Activated CD4-positive, alpha-beta T cell treated with anti-CD3 and anti-CD28 coated beads for 36 hours (primary cell): Measurements from ENCODE around the gene FRMD4A. TPM values are rescaled to one million over a fixed set of nuclear protein-coding genes. Genes with fewer than 3 reads are reported as not detected.
"Not testable (repeated sequence)": the region's sequence is repeated elsewhere in the genome, so short reads cannot be mapped to it uniquely, and the experiment has no call there.

Experiments used
- ATAC-seq: fragments of 200-7000 bp; cut with Tn5 transposase; one replicate; pipeline ENCODE4 v1.10.0; 2021; ENCODE audit warnings: mild to moderate bottlenecking, moderate library complexity
- CTCF ChIA-PET: fragments of 350-600 bp; sonication (Branson Sonifier 250); formaldehyde crosslinking; loops from one replicate; lab custom pipeline; 2021; ENCODE audit warnings: antibody characterized with exemption; lab: Charles Lee
- POLR2A ChIA-PET: fragments of 350-600 bp; sonication (Branson Sonifier 250); formaldehyde crosslinking; loops from one replicate; lab custom pipeline; 2021; ENCODE audit warnings: antibody characterized with exemption, inconsistent platforms; lab: Charles Lee
- DNase-seq: peaks from one replicate; pipeline ENCODE4 v3.0.0-alpha.2; 2020
- H3K27ac Mint-ChIP-seq: one replicate; pipeline ENCODE4 v1.8.0; 2021; ENCODE audit warnings: mixed read lengths
- H3K27me3 Mint-ChIP-seq: one replicate; pipeline ENCODE4 v1.8.0; 2021; ENCODE audit warnings: mixed read lengths
- H3K36me3 Mint-ChIP-seq: one replicate; pipeline ENCODE4 v1.8.0; 2021; ENCODE audit warnings: low read depth, mixed read lengths
- H3K4me1 Mint-ChIP-seq: one replicate; pipeline ENCODE4 v1.8.0; 2021; ENCODE audit warnings: mixed read lengths
- H3K4me3 Mint-ChIP-seq: one replicate; pipeline ENCODE4 v1.8.0; 2021; ENCODE audit warnings: mild to moderate bottlenecking, moderate library complexity, mixed read lengths
- H3K9me3 Mint-ChIP-seq: one replicate; pipeline ENCODE4 v1.8.0; 2021; ENCODE audit warnings: low read depth, mixed read lengths
- intact Hi-C, 2 experiments: fragments of 100-400 bp; cut with DNase I in 1 of 2; cut with micrococcal nuclease in 1 of 2; formaldehyde crosslinking; loops; one replicate each; pipeline versions ENCODE4 v1.14.2 to v1.15.1; 2022 to 2024; cut with DNase I, micrococcal nuclease
- total RNA-seq, 2 experiments: library from RNA; stranded (reverse); gene quantifications; one replicate each; pipeline ENCODE4 v1.2.3, GENCODE V29; 2021

FRMD4A gene
- total RNA-seq, 2 experiments from 2014 or later: 0.85 to 1.3 TPM

- Mint-ChIP-seq H3K27me3 (no peaks in the 10 kb centered on the region), H3K36me3 (peaks cover 2% of the 10 kb centered on the region), H3K9me3 (peaks cover 13% of the 10 kb centered on the region), H3K4me3 (no peak overlapping the region), H3K4me1 (no peaks in the 10 kb centered on the region), H3K27ac (no peak overlapping the region)
- no peak for DNase-seq
- ATAC-seq: no peak
- ChIA-PET POLR2A (no interaction called here), CTCF (interaction anchor here (0.6 to 1.6 kb wide), 2 partner anchors 10 to 22 kb away, joined by 3 to 6 read pairs; no protein-coding TSS in a partner anchor)
- intact Hi-C loops: no loop called here
Measured at GRCh38 chr10:14050598-14050997, 280.1 kb downstream of the FRMD4A start.

- H3K4me1 Mint-ChIP-seq: no peaks in the 10 kb centered on the region
- no peaks in the 10 kb centered on the region for H3K36me3 Mint-ChIP-seq
- no peak overlapping the region for H3K27ac Mint-ChIP-seq
- H3K9me3 Mint-ChIP-seq: peaks cover 4% of the 10 kb centered on the region
- POLR2A ChIA-PET: no interaction called here
- no peaks in the 10 kb centered on the region for H3K27me3 Mint-ChIP-seq
- intact Hi-C loops: no loop called here
- CTCF ChIA-PET: interaction anchor here (0.6 kb wide), 2 partner anchors 105 to 843 kb away, joined by 3 to 4 read pairs; no protein-coding TSS in a partner anchor
- no peak for DNase-seq
- ATAC-seq: no peak
- no peak overlapping the region for H3K4me3 Mint-ChIP-seq
Measured at GRCh38 chr10:14048930-14049613, 281.7 kb downstream of the FRMD4A start.

GRCh38 chr10:14047431-14047830, 283.3 kb downstream of the FRMD4A start:
- Mint-ChIP-seq H3K4me1 (no peaks in the 10 kb centered on the region), H3K4me3 (no peak overlapping the region), H3K9me3 (no peaks in the 10 kb centered on the region), H3K36me3 (no peaks in the 10 kb centered on the region), H3K27me3 (no peaks in the 10 kb centered on the region), H3K27ac (no peak overlapping the region)
- DNase-seq (no peak), ATAC-seq (no peak)
- ChIA-PET POLR2A (no interaction called here), CTCF (no interaction called here)
- intact Hi-C loops: no loop called here

- ATAC-seq, H3K9me3 Mint-ChIP-seq, POLR2A ChIA-PET, H3K27ac Mint-ChIP-seq, intact Hi-C loops, H3K4me3 Mint-ChIP-seq, DNase-seq, H3K27me3 Mint-ChIP-seq, H3K36me3 Mint-ChIP-seq: not testable (repeated sequence)
- CTCF ChIA-PET: interaction anchor here (1.1 to 2.1 kb wide), 3 partner anchors 9 to 42 kb away, joined by 4 to 6 read pairs (median 6); no protein-coding TSS in a partner anchor
- peaks cover 11% of the 10 kb centered on the region for H3K4me1 Mint-ChIP-seq
Measured at GRCh38 chr10:14042051-14042450, 288.7 kb downstream of the FRMD4A start.

GRCh38 chr10:14040787-14041631, 289.7 kb downstream of the FRMD4A start:
- Mint-ChIP-seq H3K9me3 (no peaks in the 10 kb centered on the region), H3K4me3 (no peak overlapping the region), H3K27ac (no peak overlapping the region), H3K4me1 (peaks cover 11% of the 10 kb centered on the region), H3K27me3 (no peaks in the 10 kb centered on the region), H3K36me3 (no peaks in the 10 kb centered on the region)
- ChIA-PET POLR2A (interaction anchor here (0.5 to 1.1 kb wide), 3 partner anchors 17 to 145 kb away, joined by 3 to 10 read pairs (median 6); no protein-coding TSS in a partner anchor), CTCF (interaction anchor here (0.6 to 2.1 kb wide), 4 partner anchors 8 to 653 kb away, joined by 3 to 6 read pairs (median 5); no protein-coding TSS in a partner anchor)
- DNase-seq (no peak), ATAC-seq (peak; percentile 51)
- intact Hi-C loops: no loop called here

- no peak overlapping the region for H3K4me3 Mint-ChIP-seq
- intact Hi-C loops: no loop called here
- POLR2A ChIA-PET: no interaction called here
Measured at GRCh38 chr10:14039968-14040668, 290.6 kb downstream of the FRMD4A start.

GRCh38 chr10:14036233-14036632, 294.5 kb downstream of the FRMD4A start:
- Mint-ChIP-seq H3K27me3 (no peaks in the 10 kb centered on the region), H3K27ac (no peak overlapping the region), H3K9me3 (no peaks in the 10 kb centered on the region), H3K4me3 (no peak overlapping the region), H3K4me1 (peaks cover 9% of the 10 kb centered on the region), H3K36me3 (no peaks in the 10 kb centered on the region)
- intact Hi-C loops: no loop called here
- DNase-seq (no peak), ATAC-seq (no peak)
- CTCF ChIA-PET: no interaction called here
- POLR2A ChIA-PET: no interaction called here

More at GRCh38 chr10:14039968-14040668, 290.6 kb downstream of the FRMD4A start:
- Mint-ChIP-seq H3K27me3 (no peaks in the 10 kb centered on the region), H3K4me1 (peaks cover 11% of the 10 kb centered on the region), H3K36me3 (no peaks in the 10 kb centered on the region), H3K9me3 (no peaks in the 10 kb centered on the region), H3K27ac (no peak overlapping the region)
- CTCF ChIA-PET: interaction anchor here (2.1 kb wide), 1 partner anchor 11 kb away, joined by 6 read pairs; no protein-coding TSS in a partner anchor
- no peak for DNase-seq
- ATAC-seq: no peak

GRCh38 chr10:14035506-14035905, 295.2 kb downstream of the FRMD4A start:
- Mint-ChIP-seq H3K4me1 (peaks cover 3% of the 10 kb centered on the region), H3K36me3 (no peaks in the 10 kb centered on the region), H3K27me3 (no peaks in the 10 kb centered on the region), H3K27ac (no peak overlapping the region), H3K4me3 (no peak overlapping the region), H3K9me3 (no peaks in the 10 kb centered on the region)
- DNase-seq (no peak), ATAC-seq (no peak)
- ChIA-PET CTCF (interaction anchor here (0.6 kb wide), 1 partner anchor 341 kb away, joined by 3 read pairs; no protein-coding TSS in a partner anchor), POLR2A (no interaction called here)
- intact Hi-C loops: no loop called here

- CTCF ChIA-PET: interaction anchor here (0.6 to 2.5 kb wide), 2 partner anchors 9 to 34 kb away, joined by 3 to 6 read pairs; no protein-coding TSS in a partner anchor
- peak; percentile 68 for DNase-seq
Measured at GRCh38 chr10:14032406-14032998, 298.2 kb downstream of the FRMD4A start.

GRCh38 chr10:14026325-14026724, 304.4 kb downstream of the FRMD4A start:
- no peak for ATAC-seq
- Mint-ChIP-seq H3K4me1 (peaks cover 12% of the 10 kb centered on the region), H3K9me3 (no peaks in the 10 kb centered on the region), H3K27ac (no peak overlapping the region), H3K4me3 (no peak overlapping the region), H3K27me3 (peaks cover 2% of the 10 kb centered on the region), H3K36me3 (no peaks in the 10 kb centered on the region)
- intact Hi-C loops: no loop called here
- ChIA-PET CTCF (interaction anchor here (0.7 to 1.9 kb wide), 2 partner anchors 8 to 257 kb away, joined by 3 to 5 read pairs; no protein-coding TSS in a partner anchor), POLR2A (no interaction called here)
- DNase-seq: no peak

More at GRCh38 chr10:14032406-14032998, 298.2 kb downstream of the FRMD4A start:
- Mint-ChIP-seq H3K4me1 (peaks cover 2% of the 10 kb centered on the region), H3K27me3 (no peaks in the 10 kb centered on the region), H3K4me3 (no peak overlapping the region), H3K27ac (no peak overlapping the region), H3K9me3 (no peaks in the 10 kb centered on the region), H3K36me3 (no peaks in the 10 kb centered on the region)
- no peak for ATAC-seq
- POLR2A ChIA-PET: interaction anchor here (1.1 kb wide), 1 partner anchor 48 kb away, joined by 3 read pairs; no protein-coding TSS in a partner anchor
- intact Hi-C loops: no loop called here
